GM18951 (cell line): ENCODE data around the gene SLC35B3.

Experiments
- POLR2A ChIP-seq: IDR thresholded peaks from 4 replicates; pipeline ENCODE4 v1.6.1; 2011; ENCODE audit warnings: mild to moderate bottlenecking; ENCODE audit not compliant: insufficient read length, insufficient read depth; ENCODE audit errors: extremely low read depth
- in situ Hi-C: fragments of 300-500 bp; cut with MboI; formaldehyde crosslinking; loops from one replicate; pipeline ENCODE4 v1.12.0; 2022; ENCODE audit warnings: low sequenced_read_pairs, mixed read lengths, inconsistent platforms; ENCODE audit not compliant: unreplicated experiment

The SLC35B3 gene

DNA sequence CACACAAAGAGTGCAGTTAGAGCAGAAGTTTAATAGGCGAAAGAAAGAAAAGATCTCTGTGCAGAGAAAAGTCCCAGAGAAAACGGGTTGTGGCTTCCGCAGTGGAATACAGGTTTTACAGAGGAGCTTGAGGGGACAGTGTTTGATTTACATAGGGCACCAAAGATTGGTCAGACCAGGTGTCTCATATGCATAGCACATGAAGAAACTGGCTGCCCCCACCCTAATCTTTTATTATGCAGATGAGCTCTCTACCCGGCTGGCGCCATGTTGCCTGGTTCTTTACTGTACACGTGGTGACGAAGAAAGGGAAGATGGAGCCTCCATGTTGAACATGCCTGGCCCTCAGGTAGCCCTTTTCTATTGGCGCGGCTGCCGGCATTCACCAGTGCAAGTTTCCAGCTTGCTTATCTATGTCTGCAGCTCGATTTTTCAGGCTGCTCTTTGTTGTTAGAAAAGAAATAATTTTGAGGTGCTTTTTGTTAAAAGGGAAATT lies 47.4 kb downstream of the SLC35B3 start:
- TF ChIP-seq POLR2A: no peak
- in situ Hi-C loops: no loop called here

DNA sequence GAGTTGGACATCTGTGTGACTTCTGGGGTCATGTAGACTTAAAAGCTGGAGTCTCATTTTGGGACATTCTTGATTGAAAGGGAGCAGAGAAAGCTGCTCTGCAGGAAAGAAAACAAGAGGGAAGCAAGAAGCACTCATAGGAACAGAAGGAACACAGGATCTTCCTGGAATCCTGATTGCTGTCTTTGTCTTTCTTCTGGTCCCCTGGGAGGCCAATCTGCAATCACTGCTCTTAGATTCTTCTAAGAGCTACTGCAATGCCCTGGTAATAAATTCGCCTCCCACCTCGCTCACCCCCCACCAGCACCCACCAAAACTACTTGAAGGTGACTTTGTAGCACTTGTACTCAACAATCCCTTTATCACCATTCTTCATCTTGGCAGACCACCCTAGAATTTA lies 51.8 kb downstream of the SLC35B3 start:
- TF ChIP-seq POLR2A: no peak
- in situ Hi-C loops: no loop called here

DNA sequence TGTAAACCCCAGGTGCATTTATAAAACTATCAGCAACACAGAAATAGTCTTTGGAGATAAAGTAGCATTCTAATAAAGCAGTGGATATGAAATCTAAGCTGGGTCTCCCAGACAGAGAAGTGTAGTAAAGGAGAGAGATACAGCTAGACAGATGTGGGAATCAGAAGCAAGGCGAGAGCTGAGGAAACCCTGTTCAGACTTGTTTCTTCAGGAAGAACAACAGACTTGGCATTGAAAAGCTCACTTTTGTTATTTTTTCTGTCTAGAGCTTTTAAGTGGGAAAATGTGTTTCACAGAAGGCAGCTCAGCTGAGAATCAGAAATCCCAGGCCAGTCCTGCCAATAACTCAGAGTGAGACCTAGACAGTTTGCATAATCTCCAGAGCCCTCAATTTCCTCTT lies 52.9 kb downstream of the SLC35B3 start:
- in situ Hi-C loops: no loop called here
- no peak for TF ChIP-seq POLR2A

DNA sequence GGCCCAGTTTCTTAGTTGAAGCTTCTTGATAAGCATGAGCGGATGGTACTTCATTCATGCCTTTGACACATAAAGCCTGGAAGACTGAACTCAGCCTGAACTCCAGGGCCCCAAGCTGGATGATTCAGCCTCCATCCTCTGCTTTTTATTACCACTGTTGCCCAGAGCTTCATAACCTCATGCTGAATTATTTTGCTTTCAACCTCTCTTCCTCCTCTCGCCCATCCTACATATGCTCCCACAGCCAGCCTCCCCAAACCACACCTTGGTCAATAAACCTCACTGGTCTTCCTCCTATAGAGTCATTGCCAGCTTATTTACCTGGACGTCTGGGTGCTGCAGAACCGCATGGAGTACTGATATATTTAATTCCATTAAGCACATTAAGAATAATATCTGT lies 59.4 kb downstream of the SLC35B3 start:
- no peak for TF ChIP-seq POLR2A
- in situ Hi-C loops: no loop called here
